ENCODE data around the gene KCNJ18.
"Not testable (repeated sequence)": the region's sequence is repeated elsewhere in the genome, so short reads cannot be mapped to it uniquely, and the experiment has no call there.

DNA sequence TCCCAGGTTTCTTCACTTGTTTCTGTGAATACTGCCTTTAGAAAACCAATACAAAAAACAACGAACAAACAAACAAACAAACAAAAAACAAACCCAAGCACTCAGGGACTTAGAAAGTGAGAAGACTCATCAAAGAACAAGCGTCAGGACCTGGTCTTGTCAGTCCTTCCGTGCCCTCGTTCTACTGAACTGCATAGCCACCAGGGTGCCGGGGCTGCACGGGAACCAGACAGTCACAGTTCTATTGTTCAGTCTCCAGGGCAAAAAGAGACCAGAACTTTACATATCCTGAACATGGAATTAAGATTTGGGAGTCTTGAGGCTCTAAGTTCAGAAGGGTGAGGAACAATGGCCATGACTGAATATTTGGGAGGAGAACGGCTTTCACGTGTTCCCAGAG, 28.2 kb downstream of the KCNJ18 start:
- not testable (repeated sequence) for TF ChIP-seq CTCF (IDR thresholded peaks at IDR 0.05; ENCODE audit: poor library complexity, severe bottlenecking); EZH2 (IDR thresholded peaks at IDR 0.05; ENCODE audit: borderline replicate concordance, insufficient read depth, low read length, poor library complexity, severe bottlenecking); EP300 (conservative IDR thresholded peaks at IDR 0.05; ENCODE audit: poor library complexity, severe bottlenecking); MXI1 (conservative IDR thresholded peaks at IDR 0.05; ENCODE audit: poor library complexity, severe bottlenecking)
